ENCODE measurements around the gene ARL2.

DNA sequence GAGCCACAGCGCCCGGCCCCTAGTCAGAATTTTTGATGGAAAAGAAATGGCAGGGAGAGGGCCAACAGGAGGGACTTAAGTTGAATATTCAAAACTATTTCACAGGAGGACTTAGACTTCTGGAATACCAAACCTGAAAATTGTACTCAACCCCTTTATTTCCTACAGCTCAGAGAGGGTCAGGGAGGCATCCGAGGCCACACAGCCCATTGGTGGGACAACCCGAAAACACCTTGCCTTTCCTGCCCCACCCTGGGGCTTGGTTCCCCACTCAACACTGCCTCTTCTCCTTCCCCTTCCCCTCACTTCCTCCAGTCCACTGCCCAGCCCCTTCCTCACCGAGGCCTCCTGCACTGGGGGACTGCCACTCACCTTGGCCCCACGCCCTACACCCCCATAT, 43.0 kb downstream of the ARL2 start:
- TF ChIP-seq CTCF (IDR thresholded peaks at IDR 0.05 in 8 of 11, conservative IDR thresholded peaks at IDR 0.05 in 3 of 11) (no peak), POLR2A (IDR thresholded peaks at IDR 0.05) (no peak)
